ENCODE data around the gene SPRR1B. TPM values are rescaled to one million over a fixed set of nuclear protein-coding genes. Genes with fewer than 3 reads are reported as not detected.
A peak's percentile ranks its signal among the peaks of the same experiment; 100 is the strongest.

Gene SPRR1B
- total RNA-seq, 1 experiment from 2014 or later, result not detected

DNA sequence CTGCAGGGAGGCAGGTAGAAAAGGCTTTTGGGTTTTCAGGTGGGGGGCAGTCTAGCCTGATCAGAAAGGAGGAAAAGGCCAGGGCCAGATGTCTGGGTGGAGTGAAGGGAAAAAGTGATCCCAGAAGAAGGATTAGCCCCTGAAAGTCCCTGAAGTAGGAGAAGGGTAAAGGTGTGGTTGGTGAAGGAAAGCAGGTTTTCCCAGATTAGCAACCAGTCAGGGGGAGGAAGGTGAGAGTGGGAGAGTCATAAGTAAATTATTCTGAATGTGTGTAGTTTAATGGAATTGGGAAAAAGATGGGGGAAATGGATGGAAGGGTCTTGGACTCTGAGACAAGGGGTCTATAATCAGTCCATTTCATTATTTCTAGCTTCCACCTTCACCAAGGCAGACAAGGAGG lies 47.8 kb upstream of the SPRR1B start:
- H2BK120ac ChIP-seq (ENCODE audit: low read depth, low read length, poor library complexity, severe bottlenecking), result no peak overlapping the region
- H3K9ac ChIP-seq (ENCODE audit: extremely low read depth, insufficient read length, low read length), result no peak overlapping the region
- H2BK20ac ChIP-seq (ENCODE audit: low read depth, low read length, poor library complexity, severe bottlenecking), result no peak overlapping the region
- H3K56ac ChIP-seq (ENCODE audit: insufficient read length, low read depth, low read length), result no peak overlapping the region
- H3K4me1 ChIP-seq (ENCODE audit: insufficient read depth, low read length), result no peaks in the 10 kb centered on the region
- Mint-ChIP-seq H3K9me3 (peaks cover 0 to 11% of the 10 kb centered on the region in 2 experiments; a peak in 3 of 5 replicates), H3K4me1 (no peaks in the 10 kb centered on the region), H3K27me3 (ENCODE audit: low read depth) (peaks cover 35% of the 10 kb centered on the region), H3K36me3 (ENCODE audit: insufficient read depth in 1 of 3, low read depth in 3 of 3) (no peaks in the 10 kb centered on the region), H3K4me3 (no peak overlapping the region), H3K27ac (peak overlapping the region in 1 of 3 experiments; percentile 27; a peak in 1 of 7 replicates)
- no peak overlapping the region for H4K91ac ChIP-seq (ENCODE audit: insufficient read length, low read depth, low read length)
- H2BK5ac ChIP-seq (ENCODE audit: insufficient read length, low read length), result no peak overlapping the region
- no peak overlapping the region for H2BK15ac ChIP-seq (ENCODE audit: low read depth, low read length)
- no peak overlapping the region for H3K18ac ChIP-seq (ENCODE audit: insufficient read length, low read depth, low read length)
- H3K14ac ChIP-seq (ENCODE audit: insufficient read depth, low read length), result no peak overlapping the region
- H4K5ac ChIP-seq (ENCODE audit: insufficient read length, low read depth, low read length), result no peak overlapping the region
- H3K27ac ChIP-seq (ENCODE audit: insufficient read length, low read depth, low read length), result no peak overlapping the region
- no peak for DNase-seq
- no peak overlapping the region for H2AFZ ChIP-seq (ENCODE audit: low read length)
- no peak overlapping the region for H3K4me2 ChIP-seq (ENCODE audit: insufficient read depth, insufficient read length, low read length)
- H4K20me1 ChIP-seq (ENCODE audit: control insufficient read depth, insufficient read depth, insufficient read length), result no peaks in the 10 kb centered on the region
- no peak overlapping the region for H3K23ac ChIP-seq (ENCODE audit: insufficient read length, low read depth, low read length)
- no peak overlapping the region for H2AK5ac ChIP-seq (ENCODE audit: insufficient read length, low read length)
- H3K79me1 ChIP-seq (ENCODE audit: insufficient read depth, low read depth, low read length, poor library complexity, severe bottlenecking), result no peaks in the 10 kb centered on the region
- TF ChIP-seq, protein P1, sequence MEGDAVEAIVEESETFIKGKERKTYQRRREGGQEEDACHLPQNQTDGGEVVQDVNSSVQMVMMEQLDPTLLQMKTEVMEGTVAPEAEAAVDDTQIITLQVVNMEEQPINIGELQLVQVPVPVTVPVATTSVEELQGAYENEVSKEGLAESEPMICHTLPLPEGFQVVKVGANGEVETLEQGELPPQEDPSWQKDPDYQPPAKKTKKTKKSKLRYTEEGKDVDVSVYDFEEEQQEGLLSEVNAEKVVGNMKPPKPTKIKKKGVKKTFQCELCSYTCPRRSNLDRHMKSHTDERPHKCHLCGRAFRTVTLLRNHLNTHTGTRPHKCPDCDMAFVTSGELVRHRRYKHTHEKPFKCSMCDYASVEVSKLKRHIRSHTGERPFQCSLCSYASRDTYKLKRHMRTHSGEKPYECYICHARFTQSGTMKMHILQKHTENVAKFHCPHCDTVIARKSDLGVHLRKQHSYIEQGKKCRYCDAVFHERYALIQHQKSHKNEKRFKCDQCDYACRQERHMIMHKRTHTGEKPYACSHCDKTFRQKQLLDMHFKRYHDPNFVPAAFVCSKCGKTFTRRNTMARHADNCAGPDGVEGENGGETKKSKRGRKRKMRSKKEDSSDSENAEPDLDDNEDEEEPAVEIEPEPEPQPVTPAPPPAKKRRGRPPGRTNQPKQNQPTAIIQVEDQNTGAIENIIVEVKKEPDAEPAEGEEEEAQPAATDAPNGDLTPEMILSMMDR (conservative IDR thresholded peaks at IDR 0.05), result no peak
- H2BK12ac ChIP-seq (ENCODE audit: insufficient read length, low read depth, low read length), result no peak overlapping the region
- no peak overlapping the region for H4K8ac ChIP-seq (replicated peaks; ENCODE audit: insufficient read length, low read depth, low read length)
- H3T11ph ChIP-seq (ENCODE audit: low read length), result no peak overlapping the region
- H3K4ac ChIP-seq (ENCODE audit: low read depth, low read length), result no peak overlapping the region
- no peaks in the 10 kb centered on the region for H3K27me3 ChIP-seq (ENCODE audit: insufficient read depth, low read length)
- H3K23me2 ChIP-seq (ENCODE audit: insufficient read length, low read depth, low read length, poor library complexity, severe bottlenecking), result no peaks in the 10 kb centered on the region
- H3K79me2 ChIP-seq (ENCODE audit: insufficient read depth, low read length), result no peaks in the 10 kb centered on the region
- H3K9me3 ChIP-seq (ENCODE audit: control insufficient read depth, low read depth, low read length), result no peaks in the 10 kb centered on the region

Data from H9 (cell line).